Stomach (tissue), 9 donors: ENCODE data around the gene PCDH15. TPM values are rescaled to one million over a fixed set of nuclear protein-coding genes. Genes with fewer than 3 reads are reported as not detected.

Source experiments
- DNase-seq, 2 donors: peaks; one replicate each; pipeline versions ENCODE4 v3.0.0 to v3.0.0-alpha.2; 2013 to 2019
- H3K27ac ChIP-seq, 5 donors: fragments of 200-600 bp in 4 of 5; sonication (generic) in 4 of 5; one replicate each; pipeline ENCODE4 v1.5.1; 2013 to 2019; ENCODE audit warnings: mild to moderate bottlenecking in 1 of 5, moderate library complexity in 1 of 5
- H3K27me3 ChIP-seq, 3 donors: fragments of 200-600 bp; sonication (generic); one replicate each; pipeline ENCODE4 v1.5.1; 2017 to 2019; ENCODE audit warnings: mixed run types in 1 of 3
- H3K36me3 ChIP-seq, 4 donors: fragments of 200-600 bp; sonication (generic); 1 replicate in 3 of 4; 2 replicates in 1 of 4; pipeline ENCODE4 v1.5.1; 2016 to 2019
- H3K4me1 ChIP-seq, 4 donors: fragments of 200-600 bp; sonication (generic); one replicate each; pipeline ENCODE4 v1.5.1; 2016 to 2019
- H3K4me3 ChIP-seq, 4 donors: fragments of 200-600 bp; sonication (generic) in 3 of 4; one replicate each; pipeline ENCODE4 v1.5.1; 2016 to 2019; ENCODE audit warnings: mild to moderate bottlenecking in 1 of 4
- H3K9me3 ChIP-seq, 4 donors: fragments of 200-600 bp; sonication (generic); one replicate each; pipeline ENCODE4 v1.5.1; 2016 to 2019
- CTCF ChIP-seq, 7 experiments: fragments of 450-650 bp in 4 of 7; fragments of 200-600 bp in 3 of 7; sonication (generic) in 3 of 7; IDR thresholded peaks; one replicate each; pipeline ENCODE4 v1.5.1; 2016 to 2019; ENCODE audit warnings: antibody characterized with exemption in 7 of 7, control low read depth in 2 of 7, mild to moderate bottlenecking in 1 of 7
- EP300 ChIP-seq: sonication (generic); formaldehyde crosslinking; IDR thresholded peaks from one replicate; pipeline ENCODE4 v1.6.1; 2017; ENCODE audit warnings: antibody characterized with exemption
- POLR2A ChIP-seq, 4 donors: fragments of 450-650 bp; IDR thresholded peaks; one replicate each; pipeline ENCODE4 v1.6.1; 2016; ENCODE audit warnings: antibody characterized with exemption in 4 of 4, control low read depth in 2 of 4, mild to moderate bottlenecking in 1 of 4, moderate library complexity in 1 of 4
- POLR2AphosphoS5 ChIP-seq, 3 donors: sonication (generic); formaldehyde crosslinking; IDR thresholded peaks; one replicate each; pipeline ENCODE4 v1.6.1; 2016; ENCODE audit warnings: antibody characterized with exemption in 3 of 3
- WGBS, 5 donors: extraction: QIAGEN DNeasy Blood & Tissue Kit in 3 of 5; methylation state at CpG; one replicate each; pipeline versions ENCODE4 v1.1.5 to v1.1.7; 2013 to 2018; 5-methylcytosine and 5-hydroxymethylcytosine counted together
- intact Hi-C: fragments of 100-400 bp; cut with DNase I; formaldehyde crosslinking; loops from one replicate; pipeline ENCODE4 v1.15.1; 2023; ENCODE audit warnings: low total_unique reads
- polyA plus RNA-seq, 3 donors: library from polyadenylated mRNA; stranded (reverse); fragments of 200-250 nt; gene quantifications; one replicate each; pipeline ENCODE4 v1.2.3, GENCODE V29; 2013
- total RNA-seq, 5 donors: library from RNA; depleted of rRNA; stranded (reverse); fragments of >200 nt; gene quantifications; one replicate each; pipeline versions ENCODE4 v1.1.0 to v1.2.3, GENCODE V29; 2014 to 2016
- donor health status: healthy with polysubstance abuse.
- donor health status: Bipolar disorder and iron deficiency.
- donor health status: healthy.

PCDH15 gene
- total and polyA plus RNA-seq, 8 donors, result 3.7 TPM; not detected in 7

GRCh38 chr10:54650547-54650946 lies 150.5 kb downstream of the PCDH15 start:
- TF ChIP-seq POLR2AphosphoS5 (IDR thresholded peaks at IDR 0.05) (no peak), POLR2A (IDR thresholded peaks at IDR 0.05) (no peak), CTCF (IDR thresholded peaks at IDR 0.05) (no peak), EP300 (no peak)
- no peak for DNase-seq
- intact Hi-C loops, result no loop called here
- no peaks in the 10 kb centered on the region for H3K9me3 ChIP-seq
- H3K36me3 ChIP-seq, result no peaks in the 10 kb centered on the region
- no peaks in the 10 kb centered on the region for H3K27me3 ChIP-seq
- no peaks in the 10 kb centered on the region for H3K4me1 ChIP-seq
- H3K4me3 ChIP-seq, result no peak overlapping the region
- 71 to 79% (median 75%) methylated on average over 2 of the region's 2 CpGs for WGBS, 5 donors
- no peak overlapping the region for H3K27ac ChIP-seq

GRCh38 chr10:54622017-54622416 lies 179.0 kb downstream of the PCDH15 start:
- WGBS, 5 donors, result 15 to 29% (median 21%) methylated on average over 3 of the region's 3 CpGs
- Histone ChIP-seq H3K4me3 (no peak overlapping the region), H3K27me3 (no peaks in the 10 kb centered on the region), H3K9me3 (peaks cover 0 to 8% (median 2%) of the 10 kb centered on the region in 4 donors), H3K4me1 (no peaks in the 10 kb centered on the region), H3K36me3 (no peaks in the 10 kb centered on the region), H3K27ac (no peak overlapping the region)
- intact Hi-C loops, result no loop called here
- TF ChIP-seq CTCF (IDR thresholded peaks at IDR 0.05) (no peak), EP300 (no peak), POLR2A (IDR thresholded peaks at IDR 0.05) (no peak), POLR2AphosphoS5 (IDR thresholded peaks at IDR 0.05) (no peak)
- no peak for DNase-seq

GRCh38 chr10:54620352-54620751 lies 180.7 kb downstream of the PCDH15 start:
- TF ChIP-seq POLR2AphosphoS5 (IDR thresholded peaks at IDR 0.05) (no peak), CTCF (IDR thresholded peaks at IDR 0.05) (no peak), EP300 (no peak), POLR2A (IDR thresholded peaks at IDR 0.05) (no peak)
- intact Hi-C loops, result no loop called here
- 41 to 88% (median 66%) methylated on average over 2 of the region's 2 CpGs for WGBS, 5 donors

GRCh38 chr10:54614072-54614471 lies 187.0 kb downstream of the PCDH15 start:
- intact Hi-C loops, result no loop called here
- 50 to 68% (median 60%) methylated on average over 1 of the region's 1 CpG for WGBS, 5 donors

More at GRCh38 chr10:54620352-54620751, 180.7 kb downstream of the PCDH15 start:
- Histone ChIP-seq H3K9me3 (no peaks in the 10 kb centered on the region), H3K4me3 (no peak overlapping the region), H3K27ac (no peak overlapping the region), H3K4me1 (no peaks in the 10 kb centered on the region), H3K36me3 (no peaks in the 10 kb centered on the region), H3K27me3 (no peaks in the 10 kb centered on the region)
- DNase-seq, result no peak

More at GRCh38 chr10:54614072-54614471, 187.0 kb downstream of the PCDH15 start:
- H3K4me3 ChIP-seq, result no peak overlapping the region
- H3K27me3 ChIP-seq, result no peaks in the 10 kb centered on the region
- no peaks in the 10 kb centered on the region for H3K36me3 ChIP-seq
- DNase-seq, result no peak
- no peak overlapping the region for H3K27ac ChIP-seq
- H3K9me3 ChIP-seq, result no peaks in the 10 kb centered on the region
- no peak for TF ChIP-seq CTCF (IDR thresholded peaks at IDR 0.05)
- no peak for TF ChIP-seq EP300
- TF ChIP-seq POLR2A (IDR thresholded peaks at IDR 0.05), result no peak
- TF ChIP-seq POLR2AphosphoS5 (IDR thresholded peaks at IDR 0.05), result no peak
- no peaks in the 10 kb centered on the region for H3K4me1 ChIP-seq
